H1 (cell line): ENCODE data around the gene LRRC32. TPM values are rescaled to one million over a fixed set of nuclear protein-coding genes. Genes with fewer than 3 reads are reported as not detected.
A peak's percentile ranks its signal among the peaks of the same experiment; 100 is the strongest.

Experiments
- CTCF ChIA-PET: fragments of 300-600 bp; sonication (Branson Sonifier 250); formaldehyde crosslinking; loops from one replicate; lab custom pipeline; 2021; ENCODE audit not compliant: partially characterized antibody; lab: Charles Lee
- POLR2A ChIA-PET: fragments of 300-600 bp; sonication (Branson Sonifier 250); formaldehyde crosslinking; loops from one replicate; lab custom pipeline; 2021; ENCODE audit warnings: inconsistent platforms; ENCODE audit not compliant: partially characterized antibody; lab: Charles Lee
- DNase-seq, 2 experiments: peaks; one replicate each; pipeline versions ENCODE4 v3.0.0 to v3.0.0-alpha.2; 2010 to 2022; ENCODE audit warnings: low spot score in 2 of 2, low read depth in 1 of 2, mixed read lengths in 1 of 2
- FAIRE-seq: peaks from 2 replicates; lab custom pipeline; 2011; peaks lifted over from hg19 to GRCh38; lab: Jason Lieb, UNC
- H2AFZ ChIP-seq: 2 replicates; pipeline ENCODE4 v1.8.1; 2012; ENCODE audit warnings: low read length, inconsistent platforms
- H2AK5ac ChIP-seq: 2 replicates; pipeline ENCODE4 v1.6.1; 2013; ENCODE audit warnings: low read depth, low read length
- H2BK120ac ChIP-seq: replicated peaks from 2 replicates; pipeline ENCODE3; 2013; ENCODE audit warnings: low read depth, low read length, inconsistent platforms
- H2BK12ac ChIP-seq: 2 replicates; pipeline ENCODE4 v1.6.1; 2013; ENCODE audit warnings: low read depth, low read length
- H2BK15ac ChIP-seq: 2 replicates; pipeline ENCODE4 v1.6.1; 2013; ENCODE audit warnings: low read length
- H2BK20ac ChIP-seq: 2 replicates; pipeline ENCODE4 v1.6.1; 2013; ENCODE audit warnings: low read length
- H2BK5ac ChIP-seq: 2 replicates; pipeline ENCODE4 v1.6.1; 2013; ENCODE audit warnings: low read depth, low read length
- H3K14ac ChIP-seq: 2 replicates; pipeline ENCODE4 v1.6.1; 2013; ENCODE audit warnings: inconsistent platforms; ENCODE audit not compliant: insufficient read length
- H3K18ac ChIP-seq: 2 replicates; pipeline ENCODE4 v1.6.1; 2013; ENCODE audit warnings: low read length; ENCODE audit errors: extremely low read depth
- H3K23ac ChIP-seq: 2 replicates; pipeline ENCODE4 v1.6.1; 2013; ENCODE audit warnings: inconsistent platforms; ENCODE audit not compliant: insufficient read length
- H3K23me2 ChIP-seq: 2 replicates; pipeline ENCODE4 v1.6.1; 2013; ENCODE audit warnings: low read depth, low read length
- H3K27ac ChIP-seq: 2 replicates; pipeline ENCODE4 v1.6.1; 2011; ENCODE audit warnings: low read depth, low read length, inconsistent platforms
- H3K27me3 ChIP-seq, 4 experiments: replicated peaks in 1 of 4; 1 replicate in 1 of 4; 2 replicates in 3 of 4; pipeline versions ENCODE4 v1.6.1 to v1.8.1; 2011 to 2013; ENCODE audit warnings: low read length in 3 of 4, mild to moderate bottlenecking in 3 of 4, inconsistent platforms in 2 of 4, mixed read lengths in 2 of 4, moderate library complexity in 1 of 4; ENCODE audit not compliant: control insufficient read depth in 3 of 4, insufficient read depth in 3 of 4; ENCODE audit errors: extremely low read depth in 1 of 4
- H3K36me3 ChIP-seq, 4 experiments: 2 replicates each; pipeline versions ENCODE4 v1.6.1 to v1.8.1; 2011 to 2013; ENCODE audit warnings: mild to moderate bottlenecking in 4 of 4, low read length in 3 of 4, moderate library complexity in 2 of 4, control low read depth in 1 of 4, inconsistent platforms in 1 of 4; ENCODE audit not compliant: insufficient read depth in 4 of 4, control insufficient read depth in 2 of 4
- H3K4ac ChIP-seq: replicated peaks from 2 replicates; pipeline ENCODE3; 2013; ENCODE audit warnings: low read length, low read depth, mixed read lengths, inconsistent platforms; ENCODE audit not compliant: insufficient read length
- H3K4me1 ChIP-seq, 4 experiments: replicated peaks in 1 of 4; 1 replicate in 1 of 4; 2 replicates in 3 of 4; pipeline versions ENCODE4 v1.6.1 to v1.8.1; 2011 to 2013; ENCODE audit warnings: low read length in 3 of 4, inconsistent platforms in 2 of 4, mixed read lengths in 1 of 4; ENCODE audit not compliant: insufficient read depth in 4 of 4, control insufficient read depth in 3 of 4
- H3K4me2 ChIP-seq, 2 experiments: 2 replicates each; pipeline versions ENCODE4 v1.6.1 to v1.8.1; 2011 to 2013; ENCODE audit warnings: low read depth in 2 of 2, low read length in 2 of 2, control low read depth in 1 of 2, inconsistent platforms in 1 of 2, mild to moderate bottlenecking in 1 of 2; ENCODE audit not compliant: insufficient read depth in 1 of 2
- H3K4me3 ChIP-seq, 4 experiments: fragments of 200-600, 300-600 bp in 1 of 4; sonication (generic), shearing (Covaris generic), sonication (Bioruptor Twin) in 1 of 4; 2 replicates each; pipeline versions ENCODE4 v1.5.1 to v1.8.1; 2011 to 2016; ENCODE audit warnings: low read length in 4 of 4, low read depth in 3 of 4, control low read depth in 2 of 4, inconsistent platforms in 2 of 4, mild to moderate bottlenecking in 2 of 4, mixed read lengths in 1 of 4, moderate library complexity in 1 of 4; ENCODE audit not compliant: insufficient read depth in 2 of 4; ENCODE audit errors: extremely low read depth in 1 of 4
- H3K56ac ChIP-seq: replicated peaks from 2 replicates; pipeline ENCODE3; 2013; ENCODE audit warnings: low read depth, mild to moderate bottlenecking, mixed read lengths, low read length, inconsistent platforms; ENCODE audit not compliant: insufficient read length
- H3K79me1 ChIP-seq: 2 replicates; pipeline ENCODE4 v1.6.1; 2013; ENCODE audit warnings: low read depth, low read length, control low read depth
- H3K79me2 ChIP-seq, 2 experiments: 2 replicates each; pipeline versions ENCODE4 v1.6.1 to v1.8.1; 2012 to 2013; ENCODE audit warnings: low read length in 2 of 2, mild to moderate bottlenecking in 2 of 2, inconsistent platforms in 1 of 2; ENCODE audit not compliant: insufficient read depth in 2 of 2, control insufficient read depth in 1 of 2
- H3K9ac ChIP-seq, 4 experiments: replicated peaks in 1 of 4; 1 replicate in 1 of 4; 2 replicates in 3 of 4; pipeline versions ENCODE4 v1.6.1 to v1.8.1; 2011 to 2013; ENCODE audit warnings: low read depth in 3 of 4, low read length in 3 of 4, control low read depth in 2 of 4, mild to moderate bottlenecking in 2 of 4, moderate library complexity in 2 of 4, inconsistent platforms in 1 of 4; ENCODE audit errors: extremely low read depth in 1 of 4
- H3K9me3 ChIP-seq, 2 experiments: 2 replicates each; pipeline versions ENCODE4 v1.6.1 to v1.8.1; 2012 to 2013; ENCODE audit warnings: mild to moderate bottlenecking in 2 of 2, moderate library complexity in 2 of 2, control low read depth in 1 of 2, inconsistent platforms in 1 of 2, low read depth in 1 of 2, low read length in 1 of 2, mixed read lengths in 1 of 2; ENCODE audit not compliant: insufficient read depth in 2 of 2
- H4K20me1 ChIP-seq, 2 experiments: replicated peaks in 1 of 2; 2 replicates each; pipeline versions ENCODE3 to v1.8.1; 2011 to 2013; ENCODE audit warnings: inconsistent platforms in 2 of 2, low read length in 2 of 2, mild to moderate bottlenecking in 1 of 2; ENCODE audit not compliant: insufficient read depth in 2 of 2, control insufficient read depth in 1 of 2
- H4K5ac ChIP-seq: 2 replicates; pipeline ENCODE4 v1.6.1; 2013; ENCODE audit warnings: low read length, low read depth, mixed read lengths, inconsistent platforms; ENCODE audit not compliant: insufficient read length
- H4K8ac ChIP-seq: 2 replicates; pipeline ENCODE4 v1.8.0; 2013; ENCODE audit warnings: mild to moderate bottlenecking, moderate library complexity, low read length, inconsistent platforms; ENCODE audit not compliant: insufficient read depth; ENCODE audit errors: extremely low read depth
- H4K91ac ChIP-seq: replicated peaks from 2 replicates; pipeline ENCODE3; 2013; ENCODE audit warnings: low read length, mixed read lengths, inconsistent platforms; ENCODE audit not compliant: insufficient read length
- ASH2L ChIP-seq: fragments of 200-600, 300-600 bp; sonication (generic); IDR thresholded peaks from one replicate; pipeline ENCODE4 v1.7.1; 2017; ENCODE audit warnings: low read length
- BRCA1 ChIP-seq: IDR thresholded peaks from 2 replicates; pipeline ENCODE4 v1.6.1; 2012; ENCODE audit warnings: low read depth, low read length, improper control_type of control experiment
- POLR2AphosphoS5 ChIP-seq: IDR thresholded peaks from 2 replicates; pipeline ENCODE4 v1.6.1; 2011; ENCODE audit warnings: low read depth, low read length
- SIX5 ChIP-seq: IDR thresholded peaks from 2 replicates; pipeline ENCODE4 v1.6.1; 2011; ENCODE audit warnings: mild to moderate bottlenecking, low read depth, low read length
- TAF7 ChIP-seq: optimal IDR thresholded peaks from 2 replicates; pipeline ENCODE3; 2011; ENCODE audit warnings: low read depth, mild to moderate bottlenecking, inconsistent platforms, low read length, moderate library complexity, borderline replicate concordance
- WGBS, 2 experiments: shearing (Covaris generic) in 1 of 2; methylation state at CpG; one replicate each; pipeline versions ENCODE4 v1.1.6 to v1.1.7; 2013 to 2015; ENCODE audit warnings: low lambda C conversion rate in 2 of 2, mixed read lengths in 2 of 2, inconsistent platforms in 1 of 2, low coverage in 1 of 2, missing lambda C conversion rate in 1 of 2; ENCODE audit not compliant: insufficient replicate concordance in 2 of 2, insufficient coverage in 1 of 2, insufficient read length in 1 of 2; ENCODE audit errors: extremely low coverage in 1 of 2, missing lambda C conversion rate in 1 of 2; 5-methylcytosine and 5-hydroxymethylcytosine counted together
- polyA plus RNA-seq, 7 experiments: library from polyadenylated mRNA; depleted of rRNA in 3 of 7; stranded (reverse) in 5 of 7; unstranded in 2 of 7; fragments of >200 nt in 5 of 7; fragments of 200-250 nt in 2 of 7; gene quantifications; 1 replicate in 5 of 7; 2 replicates in 1 of 7; 4 replicates in 1 of 7; pipeline versions ENCODE4 v1.2.1 to v1.2.3, GENCODE V29; 2011 to 2013; ENCODE audit warnings: missing spikeins in 2 of 7, mixed read lengths in 2 of 7
- total RNA-seq: library from RNA; stranded (reverse); fragmentation: NEBNext Ultra II Directional; extraction: Animal tissue kit (Norgen Biotek cat#: 25700); gene quantifications from 2 replicates; pipeline ENCODE4 v1.2.1, GENCODE V29; 2021

LRRC32 gene
- total and polyA plus RNA-seq, 2 of the 8 experiments (the other 6 are each of a cell fraction or from before 2014, with no cell fraction given): 0.99 to 1.9 TPM

GRCh38 chr11:76621466-76621865 lies 49.1 kb downstream of the LRRC32 start:
- ChIA-PET POLR2A (no interaction called here), CTCF (no interaction called here)
- Histone ChIP-seq H3K79me2 (no peaks in the 10 kb centered on the region), H3K4me3 (no peak overlapping the region), H4K20me1 (no peaks in the 10 kb centered on the region), H3K9me3 (peaks cover 2% of the 10 kb centered on the region in 2 experiments; a peak in 1 of 4 replicates), H4K91ac (no peak overlapping the region), H3K14ac (no peak overlapping the region), H2BK5ac (no peak overlapping the region), H3K18ac (no peak overlapping the region), H3K23ac (no peak overlapping the region), H3K4ac (no peak overlapping the region), H3K27ac (no peak overlapping the region), H2BK20ac (no peak overlapping the region), H3K4me1 (no peaks in the 10 kb centered on the region), H2BK15ac (no peak overlapping the region), H3K23me2 (no peaks in the 10 kb centered on the region), H3K4me2 (no peak overlapping the region), H4K8ac (no peak overlapping the region), H2BK12ac (no peak overlapping the region), H3K9ac (no peak overlapping the region), H4K5ac (peak overlapping the region; percentile 33), H2AFZ (no peak overlapping the region), H3K56ac (no peak overlapping the region), H2AK5ac (no peak overlapping the region), H3K79me1 (no peaks in the 10 kb centered on the region), H2BK120ac (no peak overlapping the region), H3K36me3 (no peaks in the 10 kb centered on the region), H3K27me3 (no peaks in the 10 kb centered on the region)
- FAIRE-seq: no peak
- DNase-seq: no peak
- WGBS, 2 experiments: 94% methylated on average over 8 of the region's 8 CpGs; no CpG with 5 or more reads in 1 of the 2 experiments
- TF ChIP-seq ASH2L (no peak), POLR2AphosphoS5 (no peak), SIX5 (no peak), BRCA1 (no peak), TAF7 (no peak)
